Measurements from ENCODE around the gene TTPAL.

The TTPAL gene

GRCh38 chr20:44475694-44476560 is at the start of gene TTPAL:
Gene TTPAL (plus strand): TSS chr20:44475874. CDS start chr20:44480000, 4,126 bp downstream.
- DNase-seq: peak; percentile 76

GRCh38 chr20:44425923-44426322 is 49.8 kb upstream of the TTPAL start:
- DNase-seq: no peak

GRCh38 chr20:44426879-44427790 is 48.5 kb upstream of the TTPAL start:
- no peak for DNase-seq

GRCh38 chr20:44427804-44428173 is 47.9 kb upstream of the TTPAL start:
- DNase-seq: no peak

GRCh38 chr20:44428174-44429016 is 47.3 kb upstream of the TTPAL start:
- no peak for DNase-seq

GRCh38 chr20:44429017-44429339 is 46.7 kb upstream of the TTPAL start:
- no peak for DNase-seq

- DNase-seq: no peak
Observed at GRCh38 chr20:44429419-44430269, 46.0 kb upstream of the TTPAL start.

GRCh38 chr20:44430270-44431065 is 45.2 kb upstream of the TTPAL start:
- no peak for DNase-seq

GRCh38 chr20:44431118-44431501 is 44.6 kb upstream of the TTPAL start:
- no peak for DNase-seq

GRCh38 chr20:44431502-44432234 is 44.0 kb upstream of the TTPAL start:
- DNase-seq: no peak

GRCh38 chr20:44432618-44433577 is 42.8 kb upstream of the TTPAL start:
- DNase-seq: no peak

- DNase-seq: no peak
Observed at GRCh38 chr20:44433751-44434538, 41.7 kb upstream of the TTPAL start.

GRCh38 chr20:44435630-44436335 is 39.9 kb upstream of the TTPAL start:
- no peak for DNase-seq

- DNase-seq: no peak
Observed at GRCh38 chr20:44436393-44436792, 39.3 kb upstream of the TTPAL start.

- DNase-seq: no peak
Observed at GRCh38 chr20:44437497-44437896, 38.2 kb upstream of the TTPAL start.

- no peak for DNase-seq
Observed at GRCh38 chr20:44438782-44439181, 36.9 kb upstream of the TTPAL start.

- DNase-seq: no peak
Observed at GRCh38 chr20:44439318-44439717, 36.4 kb upstream of the TTPAL start.
